SK-N-SH treated with all-trans-retinoic acid at 6 μM for 48 hours (cell line): ENCODE results near the gene RASAL1.

ENCODE experiments used
- ESRRG ChIP-seq: fragments of 250-450 bp; sonication (Bioruptor Pico); IDR thresholded peaks from 2 replicates; pipeline ENCODE4 v1.6.1; 2021; ENCODE audit warnings: mild to moderate bottlenecking
- GLIS3 ChIP-seq: fragments of 250-450 bp; sonication (Bioruptor Pico); IDR thresholded peaks from 2 replicates; pipeline ENCODE4 v1.5.0; 2020; ENCODE audit warnings: mild to moderate bottlenecking, moderate library complexity
- ZFP3 ChIP-seq: fragments of 250-450 bp; sonication (Bioruptor Pico); IDR thresholded peaks from 2 replicates; pipeline ENCODE4 v1.5.0; 2020; ENCODE audit warnings: mild to moderate bottlenecking, moderate library complexity
- ZNF565 ChIP-seq: fragments of 450-650 bp; formaldehyde crosslinking; conservative IDR thresholded peaks from 2 replicates; pipeline ENCODE4 v1.5.0; 2020; ENCODE audit warnings: low read depth, mild to moderate bottlenecking, moderate library complexity
- TF ChIP-seq, protein P1 (sequence below): fragments of 250-450 bp; sonication (Bioruptor Pico); IDR thresholded peaks from 2 replicates; pipeline ENCODE4 v1.5.0; 2020; ENCODE audit warnings: mild to moderate bottlenecking, moderate library complexity

DNA sequence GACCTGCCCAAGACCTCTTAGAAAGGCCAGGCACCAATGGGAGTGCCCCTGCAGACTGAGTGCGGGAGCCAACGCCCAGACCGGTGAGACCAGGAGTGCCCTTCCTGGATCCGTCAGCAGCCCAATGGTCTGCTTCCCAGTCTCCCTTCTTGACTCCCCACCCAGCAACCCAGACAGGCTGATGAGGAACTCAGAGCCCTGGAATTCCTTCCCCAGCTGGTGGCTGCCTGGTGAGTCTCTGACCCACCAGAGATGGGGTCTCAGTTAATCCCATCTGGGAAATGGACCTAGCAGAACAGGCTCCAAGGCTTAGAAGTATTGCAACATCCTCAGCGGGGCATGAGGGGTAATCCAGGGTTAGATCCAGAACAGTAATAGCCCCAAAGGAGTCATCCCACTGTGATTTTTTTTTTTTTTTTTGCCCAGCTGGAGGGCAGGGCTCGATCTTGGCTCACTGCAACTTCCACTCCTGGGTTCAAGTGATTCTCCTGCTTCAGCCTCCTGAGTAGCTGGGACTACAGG, 1.5 kb upstream of the RASAL1 start:
- TF ChIP-seq GLIS3 (CRISPR knock-in tag), result no peak
- no peak for TF ChIP-seq ESRRG (CRISPR knock-in tag)
- no peak for TF ChIP-seq ZNF565
- TF ChIP-seq ZFP3 (CRISPR knock-in tag), result no peak
- TF ChIP-seq, protein P1, sequence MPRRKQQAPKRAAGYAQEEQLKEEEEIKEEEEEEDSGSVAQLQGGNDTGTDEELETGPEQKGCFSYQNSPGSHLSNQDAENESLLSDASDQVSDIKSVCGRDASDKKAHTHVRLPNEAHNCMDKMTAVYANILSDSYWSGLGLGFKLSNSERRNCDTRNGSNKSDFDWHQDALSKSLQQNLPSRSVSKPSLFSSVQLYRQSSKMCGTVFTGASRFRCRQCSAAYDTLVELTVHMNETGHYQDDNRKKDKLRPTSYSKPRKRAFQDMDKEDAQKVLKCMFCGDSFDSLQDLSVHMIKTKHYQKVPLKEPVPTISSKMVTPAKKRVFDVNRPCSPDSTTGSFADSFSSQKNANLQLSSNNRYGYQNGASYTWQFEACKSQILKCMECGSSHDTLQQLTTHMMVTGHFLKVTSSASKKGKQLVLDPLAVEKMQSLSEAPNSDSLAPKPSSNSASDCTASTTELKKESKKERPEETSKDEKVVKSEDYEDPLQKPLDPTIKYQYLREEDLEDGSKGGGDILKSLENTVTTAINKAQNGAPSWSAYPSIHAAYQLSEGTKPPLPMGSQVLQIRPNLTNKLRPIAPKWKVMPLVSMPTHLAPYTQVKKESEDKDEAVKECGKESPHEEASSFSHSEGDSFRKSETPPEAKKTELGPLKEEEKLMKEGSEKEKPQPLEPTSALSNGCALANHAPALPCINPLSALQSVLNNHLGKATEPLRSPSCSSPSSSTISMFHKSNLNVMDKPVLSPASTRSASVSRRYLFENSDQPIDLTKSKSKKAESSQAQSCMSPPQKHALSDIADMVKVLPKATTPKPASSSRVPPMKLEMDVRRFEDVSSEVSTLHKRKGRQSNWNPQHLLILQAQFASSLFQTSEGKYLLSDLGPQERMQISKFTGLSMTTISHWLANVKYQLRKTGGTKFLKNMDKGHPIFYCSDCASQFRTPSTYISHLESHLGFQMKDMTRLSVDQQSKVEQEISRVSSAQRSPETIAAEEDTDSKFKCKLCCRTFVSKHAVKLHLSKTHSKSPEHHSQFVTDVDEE (CRISPR knock-in tag), result no peak
